Amniotic stem cell (primary cell): ENCODE results near the gene MAD2L2.

ENCODE experiments used
- DNase-seq: peaks from one replicate; lab custom pipeline; 2025; lab: John Stamatoyannopoulos, UW

The MAD2L2 gene

DNA sequence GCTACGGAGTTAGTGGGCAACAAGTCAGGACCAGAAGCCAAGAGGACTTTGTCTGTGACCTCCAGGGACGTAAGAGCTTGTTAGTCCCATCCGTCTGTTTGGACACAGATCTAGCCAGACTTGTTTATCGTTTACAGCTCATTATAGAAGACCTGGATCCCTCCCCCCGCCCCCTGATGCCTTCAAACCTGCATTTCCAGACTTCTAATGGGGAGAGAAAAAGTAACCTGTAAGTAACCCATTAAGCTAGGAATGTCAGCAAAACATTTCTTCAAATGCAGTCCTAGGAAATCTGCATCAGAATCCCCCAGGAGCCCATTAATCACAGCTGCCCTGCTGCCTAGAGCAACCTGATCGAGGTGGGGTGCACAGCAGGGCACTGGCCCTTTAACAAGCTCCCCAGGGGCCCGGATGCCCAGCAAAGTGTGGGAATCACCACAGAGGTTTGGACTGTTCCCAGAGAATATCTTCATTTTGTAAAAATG lies 1.4 kb upstream of the MAD2L2 start:
- DNase-seq: no peak

DNA sequence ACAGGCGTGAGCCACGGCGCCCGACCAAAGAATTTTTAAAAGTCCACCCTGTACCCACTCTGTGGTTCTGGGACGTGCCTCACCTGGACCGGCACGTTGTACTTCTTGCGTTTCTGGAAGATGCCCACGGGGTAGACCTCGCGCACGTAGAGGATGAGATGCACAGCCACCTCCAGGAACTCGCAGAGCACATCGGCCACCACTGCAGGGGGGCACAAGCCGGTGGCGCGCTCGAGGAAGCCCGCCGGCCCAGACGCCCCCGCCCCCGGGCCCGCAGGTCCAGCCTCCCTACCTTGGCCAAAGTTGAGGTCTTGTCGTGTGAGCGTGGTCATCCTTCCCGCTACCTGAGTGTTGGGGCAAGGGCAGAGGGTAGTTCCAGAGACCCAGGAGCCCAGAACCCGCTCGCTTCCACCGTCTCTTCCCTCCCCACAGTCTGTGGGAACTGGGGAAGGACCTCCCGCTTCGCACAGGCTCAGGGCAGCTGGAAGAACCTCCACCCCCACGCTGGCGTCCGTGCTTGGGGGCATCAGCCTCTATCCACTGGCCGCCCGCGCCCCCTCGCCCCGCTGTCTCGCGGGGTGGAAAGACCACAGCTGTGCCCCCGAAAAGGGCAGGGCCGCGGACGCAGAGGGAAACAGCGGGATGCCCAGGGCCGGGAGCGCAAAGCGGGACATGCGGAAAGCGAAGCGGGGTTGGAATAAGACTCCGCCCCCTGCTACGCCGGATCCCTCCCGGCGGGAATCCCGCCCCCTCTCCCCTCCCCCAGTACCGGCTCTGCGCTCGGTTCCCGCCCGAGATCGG lies 478 bp downstream of the MAD2L2 start:
- no peak for DNase-seq

DNA sequence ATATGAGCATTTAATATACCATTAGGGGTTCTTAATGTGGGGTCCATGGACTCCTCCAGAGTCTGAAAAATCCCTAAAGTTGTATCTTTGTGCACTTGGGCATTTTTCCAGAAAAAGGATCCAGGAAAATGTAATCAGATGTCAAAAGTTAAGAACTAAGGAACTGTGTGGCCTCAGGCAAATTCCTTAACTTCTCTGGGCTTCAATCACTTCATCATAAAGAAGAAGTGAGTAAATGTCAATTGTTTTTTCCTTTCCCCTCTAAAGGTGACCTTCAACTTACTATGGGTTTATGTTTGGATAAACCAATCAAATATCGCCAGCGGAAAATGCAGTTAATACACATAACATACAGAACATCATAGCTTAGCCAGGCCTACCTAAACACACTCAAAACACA lies 2.5 kb downstream of the MAD2L2 start:
- DNase-seq: no peak

DNA sequence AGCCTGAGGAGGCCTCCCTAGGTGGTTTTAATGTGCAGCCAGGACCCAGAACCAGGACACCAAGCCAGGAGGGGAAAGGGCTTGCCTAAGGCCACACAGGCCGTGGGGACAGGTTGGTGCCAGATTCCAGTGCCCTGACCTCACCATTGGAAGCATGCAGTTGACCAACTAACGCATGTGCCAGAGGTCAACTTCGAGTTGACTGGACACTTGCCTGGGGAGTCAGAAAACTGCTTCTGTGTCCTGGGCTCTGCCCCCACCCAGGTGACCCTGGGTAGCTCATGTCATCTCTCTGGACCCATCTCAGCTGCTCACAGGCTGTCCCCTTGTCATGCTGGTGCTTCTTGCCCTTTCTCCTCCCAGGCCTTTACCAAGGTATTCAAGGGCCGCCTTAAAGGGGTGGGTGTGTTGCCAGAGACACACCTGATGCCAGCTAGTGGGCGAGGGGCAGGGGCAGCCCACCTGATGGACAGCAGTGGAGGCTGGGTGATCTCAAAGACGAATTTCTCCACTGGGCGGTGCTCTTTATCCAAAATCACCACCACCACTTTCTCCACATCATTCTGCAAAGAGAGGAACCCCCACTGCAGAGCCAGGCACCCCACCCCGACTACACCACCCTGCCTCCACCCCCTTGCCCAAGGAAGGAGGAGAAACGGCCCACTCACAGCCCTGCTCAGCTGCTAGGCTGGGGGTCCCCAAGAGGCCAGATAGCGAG lies 4.4 kb downstream of the MAD2L2 start:
- DNase-seq: no peak

DNA sequence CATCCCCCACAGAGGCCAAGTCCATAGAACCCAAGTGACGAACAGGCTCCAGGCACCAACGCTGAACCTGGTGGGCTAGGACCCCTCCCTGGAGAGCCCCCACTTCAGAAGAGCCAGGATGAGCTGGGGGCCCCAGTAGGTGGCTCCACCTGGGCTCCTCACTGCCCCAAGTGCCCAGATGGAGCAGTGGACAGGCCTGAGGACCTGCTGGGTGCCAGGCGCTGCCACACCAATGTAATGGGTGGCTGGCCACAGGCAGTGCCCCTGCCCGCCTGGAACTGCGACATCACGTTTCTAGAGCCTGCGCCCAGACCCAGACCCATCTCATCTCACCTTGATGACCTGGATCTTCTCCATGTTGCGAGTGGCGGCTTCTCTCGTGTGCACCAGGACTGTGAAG lies 5.6 kb downstream of the MAD2L2 start:
- DNase-seq: no peak

DNA sequence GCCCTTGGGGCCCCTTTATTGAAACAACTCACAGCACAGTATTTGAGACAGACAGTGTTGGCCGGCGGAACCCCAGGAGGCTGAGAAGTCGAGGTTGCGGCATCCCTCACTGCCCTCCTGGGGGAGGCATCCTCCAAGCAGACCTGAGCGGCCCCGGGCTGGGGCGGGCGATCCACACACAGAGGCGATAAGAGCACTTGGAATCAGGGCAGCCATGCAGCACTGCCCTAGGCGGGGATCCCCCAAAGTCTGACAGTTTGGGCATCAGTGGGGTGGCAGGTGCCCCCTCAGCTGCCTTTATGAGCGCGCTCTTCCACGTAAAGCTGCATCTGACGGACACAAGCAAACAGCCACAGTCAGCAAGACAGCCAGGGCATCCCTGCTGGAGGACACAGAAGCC lies 6.5 kb downstream of the MAD2L2 start:
- DNase-seq: no peak

DNA sequence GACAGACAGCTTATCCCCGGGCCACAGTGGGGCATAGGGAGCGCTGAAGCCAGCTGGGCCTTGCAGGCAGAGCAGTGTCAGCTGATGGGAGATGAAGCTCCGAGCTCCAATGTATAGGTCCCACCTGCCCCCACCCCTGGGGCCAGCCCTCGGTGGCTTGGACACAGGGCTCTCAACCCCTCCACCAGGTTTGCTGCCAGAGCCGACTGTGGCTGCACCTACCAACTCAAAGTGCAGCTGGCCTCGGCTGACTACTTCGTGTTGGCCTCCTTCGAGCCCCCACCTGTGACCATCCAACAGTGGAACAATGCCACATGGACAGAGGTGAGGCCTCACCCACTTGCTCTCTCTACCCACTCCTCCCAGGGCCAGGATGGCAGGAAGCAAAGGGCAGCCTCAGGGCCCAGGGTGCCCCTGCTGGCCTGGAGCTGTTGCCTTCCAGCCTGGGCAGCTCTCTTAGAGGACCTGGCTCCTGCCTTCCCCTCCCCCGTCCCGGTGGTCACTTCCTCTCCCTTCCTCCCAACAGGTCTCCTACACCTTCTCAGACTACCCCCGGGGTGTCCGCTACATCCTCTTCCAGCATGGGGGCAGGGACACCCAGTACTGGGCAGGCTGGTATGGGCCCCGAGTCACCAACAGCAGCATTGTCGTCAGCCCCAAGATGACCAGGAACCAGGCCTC lies 7.7 kb downstream of the MAD2L2 start:
- no peak for DNase-seq

DNA sequence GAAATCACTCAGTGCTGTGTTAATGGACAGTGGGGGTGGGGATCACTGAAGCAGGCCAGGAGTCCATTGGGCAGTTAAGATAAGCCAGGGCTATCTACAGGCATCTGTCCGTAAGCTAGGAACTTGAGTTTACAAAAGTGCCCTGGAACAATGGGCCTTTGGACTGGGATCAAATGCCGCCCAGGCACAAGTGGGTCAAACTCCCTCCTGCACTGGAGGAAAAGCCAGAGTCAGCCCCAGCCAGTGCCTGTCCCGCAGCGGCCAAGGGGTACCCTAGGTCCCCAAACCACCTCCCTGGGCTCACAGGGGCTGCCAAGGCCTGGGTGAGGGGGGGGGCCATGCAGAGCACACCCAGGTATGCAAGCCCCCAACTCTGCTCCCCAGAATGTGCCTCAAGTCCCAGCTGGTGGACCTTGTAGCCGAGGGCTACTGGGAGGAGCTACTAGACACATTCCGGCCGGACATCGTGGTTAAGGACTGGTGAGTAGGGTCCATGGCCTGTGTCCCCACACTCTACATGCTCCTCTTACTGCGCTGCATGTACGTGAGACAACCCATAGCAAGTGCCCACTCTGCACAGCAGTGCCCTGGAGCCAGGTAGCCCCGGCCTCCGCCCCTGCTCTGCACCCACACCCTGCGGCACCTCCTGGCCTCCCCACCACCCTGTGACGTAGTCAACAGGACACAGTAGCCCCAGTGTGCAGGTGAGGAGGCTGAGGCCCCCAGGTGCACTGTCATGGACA lies 9.2 kb downstream of the MAD2L2 start:
- no peak for DNase-seq

DNA sequence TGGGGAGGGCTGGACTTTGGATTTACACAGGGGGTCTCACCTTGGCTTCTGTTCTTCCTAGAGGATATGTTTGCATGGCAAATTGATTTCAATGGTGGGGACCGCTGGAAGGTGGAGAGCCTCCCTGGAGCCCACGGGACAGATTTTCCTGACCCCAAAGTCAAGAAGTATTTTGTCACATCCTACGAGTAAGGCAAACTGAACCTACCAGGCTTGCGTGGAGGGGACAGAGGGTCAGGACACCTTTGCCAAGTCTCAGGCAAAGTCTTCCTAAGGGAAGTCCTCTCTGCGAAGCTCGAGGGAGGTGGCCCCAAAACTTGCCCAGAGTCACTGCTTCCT lies 9.8 kb downstream of the MAD2L2 start:
- DNase-seq: no peak

DNA sequence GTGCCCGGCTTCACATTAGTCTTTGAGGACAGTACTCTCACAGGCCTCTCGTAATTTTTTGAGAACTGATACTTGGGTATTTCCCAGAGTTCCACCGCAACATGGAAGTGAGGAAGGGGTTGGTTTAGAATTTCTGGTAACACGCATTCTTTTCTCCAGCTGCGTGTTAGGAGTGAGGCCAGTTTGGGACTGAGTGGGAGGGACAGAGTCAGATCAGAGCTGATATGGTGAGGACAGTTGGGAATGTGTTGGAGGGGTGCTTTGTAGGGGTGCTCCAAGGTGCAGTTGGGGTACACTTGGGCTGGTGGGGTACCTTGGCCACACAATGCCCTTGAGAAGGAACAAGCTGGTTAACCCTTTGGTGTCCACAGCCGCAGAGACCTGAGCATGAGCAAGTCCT lies 10.2 kb downstream of the MAD2L2 start:
- DNase-seq: no peak

DNA sequence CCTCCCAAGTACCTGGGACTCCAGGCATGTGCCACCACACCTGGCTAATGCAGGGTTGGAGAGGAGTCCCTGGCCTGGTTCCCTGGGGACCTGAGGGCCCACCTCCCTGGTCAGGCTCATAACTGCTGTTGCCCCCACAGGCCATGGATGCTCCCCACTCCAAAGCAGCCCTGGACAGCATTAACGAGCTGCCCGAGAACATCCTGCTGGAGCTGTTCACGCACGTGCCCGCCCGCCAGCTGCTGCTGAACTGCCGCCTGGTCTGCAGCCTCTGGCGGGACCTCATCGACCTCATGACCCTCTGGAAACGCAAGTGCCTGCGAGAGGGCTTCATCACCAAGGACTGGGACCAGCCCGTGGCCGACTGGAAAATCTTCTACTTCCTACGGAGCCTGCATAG lies 12.4 kb downstream of the MAD2L2 start:
- DNase-seq: no peak

DNA sequence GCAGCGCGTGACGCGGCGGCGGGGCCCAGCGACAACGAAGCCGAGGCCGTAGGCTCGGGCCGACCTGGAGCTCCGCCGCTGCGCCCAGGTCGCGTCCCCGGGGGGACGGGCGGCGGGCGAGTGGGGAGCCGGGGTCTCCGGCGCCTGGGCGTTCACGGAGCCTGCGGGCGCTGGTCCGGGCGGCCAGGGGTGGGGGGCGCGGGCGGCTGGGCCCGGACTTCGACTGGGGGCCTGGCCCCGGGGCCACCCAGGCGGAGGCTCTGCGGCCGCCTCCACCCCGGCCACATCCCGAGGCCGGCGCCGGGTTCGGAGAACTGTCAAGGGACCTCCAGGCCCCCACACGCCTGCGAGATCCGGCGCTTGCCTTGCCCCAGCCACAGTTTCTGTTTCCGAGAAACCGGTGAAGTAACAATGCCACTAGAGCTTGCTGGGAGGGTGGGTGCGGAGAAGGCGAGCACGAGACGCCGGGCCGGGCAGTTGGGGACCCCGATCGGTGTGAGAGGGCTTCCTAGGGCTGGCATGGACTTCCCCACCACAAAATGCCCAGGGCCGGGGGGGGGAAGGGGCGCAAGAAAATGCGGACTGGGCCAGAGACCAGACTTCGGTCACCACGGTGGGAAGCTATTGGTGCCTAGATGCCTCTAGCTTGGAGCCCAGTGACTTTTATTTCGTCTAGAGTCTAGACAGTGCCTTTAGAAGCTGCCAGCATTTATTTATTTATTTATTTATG lies 16.4 kb downstream of the MAD2L2 start:
- no peak for DNase-seq

DNA sequence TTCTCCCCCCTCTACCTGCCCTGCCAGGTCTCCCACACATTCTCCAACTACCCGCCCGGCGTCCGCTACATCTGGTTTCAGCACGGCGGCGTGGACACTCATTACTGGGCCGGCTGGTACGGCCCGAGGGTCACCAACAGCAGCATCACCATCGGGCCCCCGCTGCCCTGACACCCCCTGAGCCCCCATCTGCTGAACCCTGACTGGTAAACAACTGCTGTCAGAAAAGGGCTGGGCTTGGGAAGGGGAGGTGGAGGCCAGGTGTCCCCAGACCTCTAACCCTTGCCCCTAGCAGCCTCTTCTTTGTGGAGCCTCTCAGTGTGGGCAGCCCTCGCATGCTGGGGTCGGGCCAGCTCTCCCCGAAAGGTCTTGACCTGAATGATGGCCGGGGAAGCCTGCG lies 19.8 kb downstream of the MAD2L2 start:
- no peak for DNase-seq

DNA sequence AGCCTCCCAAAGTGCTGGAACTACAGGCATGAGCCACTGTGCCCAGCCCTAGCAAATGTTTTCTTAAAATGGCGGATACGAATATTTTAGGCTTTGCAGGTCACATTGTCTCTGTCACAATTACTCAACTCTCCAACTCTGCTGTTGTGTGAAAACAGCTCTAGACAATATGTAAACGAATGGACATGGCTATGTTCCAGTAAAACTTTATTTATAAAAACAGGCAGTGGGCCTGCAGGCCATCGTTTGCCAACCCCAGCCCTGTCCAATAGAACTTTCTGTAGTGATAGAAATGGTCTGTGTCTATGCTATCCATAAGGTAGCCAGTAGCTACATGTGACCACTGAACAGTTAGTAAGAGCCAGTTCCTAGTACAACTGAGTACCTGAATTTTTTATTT lies 21.2 kb downstream of the MAD2L2 start:
- DNase-seq: no peak

DNA sequence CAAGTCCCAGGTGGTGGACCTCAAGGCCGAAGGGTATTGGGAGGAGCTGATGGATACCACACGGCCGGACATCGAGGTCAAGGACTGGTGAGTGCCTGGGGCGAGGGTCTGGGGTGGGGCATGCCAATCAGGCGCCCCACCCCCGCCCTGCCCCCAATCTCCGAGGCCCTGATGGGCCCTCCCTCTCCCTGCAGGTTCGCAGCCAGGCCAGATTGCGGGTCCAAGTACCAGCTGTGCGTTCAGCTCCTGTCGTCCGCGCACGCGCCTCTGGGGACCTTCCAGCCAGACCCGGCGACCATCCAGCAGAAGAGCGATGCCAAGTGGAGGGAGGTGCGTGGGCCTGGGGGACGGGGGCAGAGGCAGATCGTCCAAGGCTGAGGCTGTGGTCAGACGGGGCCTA lies 22.4 kb downstream of the MAD2L2 start:
- no peak for DNase-seq

DNA sequence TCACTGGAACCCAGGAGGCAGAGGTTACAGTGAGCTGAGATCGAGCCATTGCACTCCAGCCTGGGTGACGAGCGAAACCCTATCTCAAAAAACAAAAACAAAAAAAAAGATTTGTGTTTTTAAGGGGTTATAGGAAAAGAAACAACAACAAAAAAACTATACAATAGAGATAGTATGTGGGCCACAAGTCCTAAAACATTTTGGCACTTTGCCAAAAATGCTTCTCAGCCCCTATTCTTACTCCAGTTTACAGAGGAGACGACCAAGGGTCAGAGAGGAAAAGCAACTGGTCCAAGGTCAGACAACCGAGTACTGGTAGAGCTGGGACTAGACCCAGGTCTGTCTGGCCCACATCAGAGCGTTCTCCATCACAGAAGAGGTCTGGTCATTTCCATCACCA lies 23.3 kb downstream of the MAD2L2 start:
- DNase-seq: no peak

DNA sequence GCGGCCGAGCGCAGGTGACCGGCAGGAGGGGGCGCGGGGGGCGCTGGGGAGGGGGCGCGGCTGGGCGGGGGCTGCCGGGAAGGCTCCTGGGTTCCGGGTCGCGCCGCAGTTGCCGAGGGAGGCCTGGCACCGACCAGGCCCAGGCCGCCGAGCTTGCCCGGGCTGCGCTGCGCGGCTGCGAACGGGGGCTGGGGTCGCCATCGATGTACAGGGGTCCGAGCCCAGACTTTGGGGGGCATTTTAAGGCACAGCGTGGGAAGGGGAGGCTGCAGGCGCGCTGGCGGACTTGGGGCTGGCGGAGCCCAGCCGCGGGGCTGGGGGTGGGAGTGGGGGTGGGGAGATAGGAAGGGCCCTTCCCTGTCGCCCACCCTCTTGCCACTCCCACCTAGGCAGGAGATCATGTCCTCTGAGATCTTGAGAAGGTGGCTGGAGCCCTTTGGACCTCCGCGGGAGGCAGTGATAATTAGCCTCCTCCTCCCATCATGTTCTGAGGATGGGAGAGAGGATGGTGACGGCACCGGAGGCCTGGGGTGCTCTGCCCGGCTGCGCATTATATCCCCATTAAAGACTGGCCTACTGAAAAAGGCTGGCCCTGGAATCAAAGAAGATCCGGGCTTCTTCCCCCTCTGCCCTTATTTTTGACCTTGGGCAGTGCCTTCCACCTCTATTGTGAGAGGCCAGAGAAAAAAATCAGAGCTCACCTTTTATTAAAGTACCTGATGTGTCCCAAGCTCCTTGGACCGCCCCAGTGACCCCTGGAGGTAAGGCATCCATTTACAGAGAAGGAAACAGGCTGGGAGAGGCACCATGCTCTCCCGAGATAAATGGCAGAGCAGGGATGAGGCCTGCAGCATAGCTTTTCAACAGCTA lies 25.8 kb downstream of the MAD2L2 start:
- no peak for DNase-seq

DNA sequence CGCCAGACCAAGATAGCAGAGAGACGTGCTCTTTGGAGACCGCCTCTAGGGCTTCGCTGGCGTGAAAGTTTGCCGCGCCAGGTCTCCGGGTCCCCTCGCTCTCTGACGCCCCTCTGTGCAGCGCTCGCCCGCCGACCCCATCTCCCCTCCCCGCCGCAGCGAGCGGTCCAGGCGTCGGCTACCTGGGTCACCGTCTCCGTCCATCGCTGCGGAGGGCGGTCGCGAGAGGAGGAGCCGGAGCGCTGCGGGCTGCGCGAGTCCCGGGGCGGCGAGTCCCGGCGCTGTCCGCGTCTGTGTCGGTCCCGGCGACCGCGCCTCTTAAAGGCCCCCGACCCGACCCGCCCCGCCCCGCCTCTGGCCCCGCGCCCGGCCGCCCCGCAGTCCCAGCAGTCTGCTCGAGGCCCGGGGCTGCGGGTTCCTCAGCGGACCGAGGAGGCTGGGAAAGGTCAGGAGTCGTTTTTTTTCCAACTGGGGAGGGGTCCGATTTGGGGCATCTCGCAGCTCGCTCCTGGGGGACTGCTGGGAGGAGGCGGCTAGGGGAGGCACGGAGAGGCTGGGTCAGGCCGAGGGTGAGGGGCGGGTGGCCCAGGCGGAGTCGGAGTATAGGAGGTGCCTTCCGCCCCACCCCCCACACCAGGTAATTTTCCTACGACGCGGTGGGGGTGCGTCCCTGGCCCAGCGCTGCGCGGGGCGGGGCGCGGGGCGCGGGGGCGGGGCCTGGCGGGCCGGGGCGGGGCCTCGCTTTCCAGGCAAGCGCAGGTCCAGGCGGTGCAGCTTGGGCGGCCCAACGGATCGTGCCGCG lies 26.6 kb downstream of the MAD2L2 start, which contains the start of the genes FBXO2 and FBXO44:
TSS of gene FBXO2 (minus strand) at position 293 of the 802 bp plus-strand sequence. CDS start at position 204, 89 bp downstream.
TSS of gene FBXO44 (plus strand) at position 741 of the 802 bp plus-strand sequence. CDS start 959 bp downstream, outside the sequence.
- no peak for DNase-seq

DNA sequence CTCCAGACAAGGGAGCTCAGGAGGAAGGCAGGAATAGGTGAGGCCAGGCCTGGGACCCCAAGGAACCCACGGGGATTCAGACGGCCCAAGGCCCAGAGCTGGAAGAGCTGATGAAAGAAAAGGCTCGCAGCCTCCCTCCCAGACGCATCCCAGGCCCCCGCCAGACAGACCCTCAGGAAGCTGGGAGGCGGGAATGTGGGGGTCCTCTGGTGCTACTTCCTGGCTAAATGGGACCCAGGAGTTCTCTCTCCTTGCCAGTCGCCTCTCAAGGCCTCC lies 27.1 kb downstream of the MAD2L2 start:
- no peak for DNase-seq
